GM18502 (cell line): ENCODE data around the gene IL4R.
"Not testable (repeated sequence)": the region's sequence is repeated elsewhere in the genome, so short reads cannot be mapped to it uniquely, and the experiment has no call there.

Experiments
- ATAC-seq: cut with Tn5 transposase; IDR thresholded peaks from one replicate; pipeline ENCODE4 v1.9.1; 2021; ENCODE audit warnings: mild to moderate bottlenecking; ENCODE audit not compliant: unreplicated experiment, poor library complexity

IL4R gene

GRCh38 chr16:27326738-27327585 is 13.2 kb downstream of the IL4R start:
- no peak for ATAC-seq

- ATAC-seq: no peak
These were observed 13.8 kb downstream of the IL4R start for GRCh38 chr16:27327586-27327915.

- no peak for ATAC-seq
These were observed 15.2 kb downstream of the IL4R start for GRCh38 chr16:27328937-27329336.

GRCh38 chr16:27329376-27330079 is 15.8 kb downstream of the IL4R start:
- not testable (repeated sequence) for ATAC-seq

- ATAC-seq: no peak
These were observed 16.8 kb downstream of the IL4R start for GRCh38 chr16:27330542-27330941.

- no peak for ATAC-seq
These were observed 18.3 kb downstream of the IL4R start for GRCh38 chr16:27332105-27332504.

GRCh38 chr16:27333104-27333503 is 19.3 kb downstream of the IL4R start:
- no peak for ATAC-seq

- ATAC-seq: no peak
These were observed 19.8 kb downstream of the IL4R start for GRCh38 chr16:27333549-27333948.

- no peak for ATAC-seq
These were observed 20.5 kb downstream of the IL4R start for GRCh38 chr16:27334192-27334764.

GRCh38 chr16:27334838-27335237 is 21.1 kb downstream of the IL4R start:
- no peak for ATAC-seq

GRCh38 chr16:27335349-27336053 is 21.7 kb downstream of the IL4R start:
- ATAC-seq: no peak

GRCh38 chr16:27337024-27337423 is 23.2 kb downstream of the IL4R start:
- ATAC-seq: no peak

- ATAC-seq: no peak
These were observed 25.4 kb downstream of the IL4R start for GRCh38 chr16:27339180-27339579.

GRCh38 chr16:27340654-27341053 is 26.9 kb downstream of the IL4R start:
- ATAC-seq: no peak

GRCh38 chr16:27341549-27341948 is 27.8 kb downstream of the IL4R start:
- ATAC-seq: no peak

GRCh38 chr16:27341971-27342370 is 28.2 kb downstream of the IL4R start:
- no peak for ATAC-seq

- no peak for ATAC-seq
These were observed 30.9 kb downstream of the IL4R start for GRCh38 chr16:27344721-27345120.

- no peak for ATAC-seq
These were observed 31.4 kb downstream of the IL4R start for GRCh38 chr16:27345201-27345600.

GRCh38 chr16:27346819-27347218 is 33.0 kb downstream of the IL4R start:
- ATAC-seq: no peak

- ATAC-seq: no peak
These were observed 34.3 kb downstream of the IL4R start for GRCh38 chr16:27347930-27348685.
